HG03045 (cell line): ENCODE results near the gene GRK5.

Experiments used
- ATAC-seq: cut with Tn5 transposase; IDR thresholded peaks from one replicate; pipeline ENCODE4 v1.9.1; 2021; ENCODE audit warnings: mild to moderate bottlenecking, moderate library complexity; ENCODE audit not compliant: unreplicated experiment

Gene GRK5

DNA sequence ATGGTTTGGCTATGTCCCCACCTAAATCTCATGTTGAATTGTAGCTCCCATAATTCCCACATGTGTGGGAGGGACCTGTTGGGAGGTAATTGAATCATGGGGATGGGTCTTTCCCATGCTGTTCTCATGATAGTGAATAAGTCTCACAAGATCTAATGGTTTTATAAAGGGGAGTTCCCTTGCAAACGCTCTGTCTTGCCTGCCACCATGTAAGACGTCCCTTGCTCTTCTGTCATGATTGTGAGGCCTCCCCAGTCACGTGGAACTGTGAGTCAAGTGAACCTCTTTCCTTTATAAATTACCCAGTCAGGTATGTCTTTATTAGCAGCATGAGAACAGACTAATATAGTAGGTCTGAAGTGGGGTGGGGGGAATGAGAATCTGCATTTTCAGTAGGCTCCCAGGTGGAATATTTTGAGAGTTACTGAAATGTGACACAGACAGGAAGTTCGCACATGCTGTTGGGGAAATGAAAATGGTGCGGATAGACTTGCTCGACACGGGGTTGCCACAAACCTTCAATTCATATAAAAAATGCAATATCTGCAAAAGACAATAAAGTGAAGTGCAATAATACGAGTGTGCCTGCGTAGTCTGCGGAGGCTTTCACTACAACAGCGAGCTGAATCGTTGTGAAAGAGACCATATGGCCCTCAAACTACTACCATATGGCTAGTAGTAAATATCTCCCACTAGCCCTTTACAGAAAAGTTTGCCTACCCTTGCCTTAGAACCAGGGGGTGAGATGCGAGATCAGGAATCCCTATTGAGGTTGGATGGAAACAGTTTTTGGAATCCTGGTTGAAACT, 166.1 kb downstream of the GRK5 start:
- ATAC-seq: no peak

GRCh38 chr10:119374236-119374635, 166.9 kb downstream of the GRK5 start:
- ATAC-seq: no peak

DNA sequence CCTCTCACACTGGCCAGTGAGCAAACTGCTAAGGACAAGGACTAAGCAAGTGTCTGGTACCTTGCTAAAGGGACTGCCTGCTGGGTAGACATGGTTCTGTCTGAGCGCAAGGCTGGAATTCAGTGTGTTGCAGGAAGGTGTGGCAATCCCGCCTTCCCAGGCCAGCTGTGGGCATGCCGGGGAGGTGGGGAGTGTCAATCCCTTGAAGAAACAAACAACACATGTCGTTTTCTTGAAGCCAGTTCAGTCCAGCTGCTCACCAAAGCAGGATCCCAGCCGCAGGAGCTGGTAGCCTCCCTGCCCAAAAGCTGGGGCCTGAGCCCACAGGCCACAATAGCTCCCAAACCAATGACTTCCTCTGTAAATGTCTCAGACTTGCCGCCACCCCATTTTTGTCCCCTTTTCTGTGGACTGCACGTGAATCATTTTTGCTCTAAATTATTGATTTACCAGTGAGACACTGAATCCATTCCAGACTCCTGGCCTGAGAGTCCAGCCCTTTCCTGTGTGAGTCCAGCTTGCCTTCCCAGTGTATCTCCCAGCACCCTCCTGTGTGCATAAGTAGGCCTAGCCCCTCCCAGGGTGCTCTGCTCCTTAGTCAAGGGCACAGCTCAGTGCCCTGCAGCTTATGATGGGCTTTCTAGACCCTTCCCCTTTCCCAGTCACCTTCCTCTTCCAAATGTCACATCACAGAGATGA, 168.4 kb downstream of the GRK5 start:
- ATAC-seq: no peak

DNA sequence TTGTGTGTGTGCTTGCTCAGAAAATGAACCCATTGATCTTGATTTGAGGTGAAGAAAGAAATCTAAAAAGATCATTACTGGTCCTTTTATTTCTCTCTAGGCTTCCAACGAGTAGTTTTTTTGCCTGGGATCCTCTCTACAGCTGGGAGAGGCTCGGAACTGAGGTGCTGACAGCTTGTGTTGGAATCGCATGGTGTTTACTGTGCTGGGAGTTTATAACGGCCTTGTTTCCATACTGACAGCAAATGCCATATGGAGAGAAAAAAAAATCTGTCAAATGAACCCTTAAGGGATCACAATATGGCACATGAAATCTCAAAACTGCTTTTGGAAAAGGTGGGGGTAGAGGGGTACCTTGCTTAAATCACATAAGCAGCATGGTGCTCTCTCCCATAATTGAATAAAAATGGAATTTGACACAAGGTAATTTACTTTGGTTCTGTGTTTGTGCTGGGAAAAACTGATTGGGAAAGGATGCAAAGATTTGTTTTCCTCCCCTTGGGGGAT, 170.1 kb downstream of the GRK5 start:
- ATAC-seq: no peak

- no peak for ATAC-seq
These were observed 170.8 kb downstream of the GRK5 start for GRCh38 chr10:119377958-119378736.

DNA sequence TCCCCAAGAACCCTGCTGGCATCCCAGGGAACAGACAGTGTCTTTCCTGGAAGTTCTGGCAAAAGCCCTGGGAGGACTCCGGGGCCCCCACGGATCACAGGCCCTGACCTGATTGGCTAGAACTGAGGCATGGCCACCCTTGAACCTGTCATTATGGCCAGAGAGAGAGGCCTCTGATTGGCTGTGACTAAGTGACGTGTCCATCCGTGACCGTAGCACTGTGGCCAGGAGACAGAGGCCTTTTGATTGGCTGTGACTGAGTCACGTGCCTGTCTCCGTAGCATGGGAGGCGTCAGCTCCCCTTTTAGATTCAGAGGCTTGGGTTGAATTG, 171.3 kb downstream of the GRK5 start:
- ATAC-seq: no peak

GRCh38 chr10:119379466-119380071, 172.2 kb downstream of the GRK5 start:
- no peak for ATAC-seq

DNA sequence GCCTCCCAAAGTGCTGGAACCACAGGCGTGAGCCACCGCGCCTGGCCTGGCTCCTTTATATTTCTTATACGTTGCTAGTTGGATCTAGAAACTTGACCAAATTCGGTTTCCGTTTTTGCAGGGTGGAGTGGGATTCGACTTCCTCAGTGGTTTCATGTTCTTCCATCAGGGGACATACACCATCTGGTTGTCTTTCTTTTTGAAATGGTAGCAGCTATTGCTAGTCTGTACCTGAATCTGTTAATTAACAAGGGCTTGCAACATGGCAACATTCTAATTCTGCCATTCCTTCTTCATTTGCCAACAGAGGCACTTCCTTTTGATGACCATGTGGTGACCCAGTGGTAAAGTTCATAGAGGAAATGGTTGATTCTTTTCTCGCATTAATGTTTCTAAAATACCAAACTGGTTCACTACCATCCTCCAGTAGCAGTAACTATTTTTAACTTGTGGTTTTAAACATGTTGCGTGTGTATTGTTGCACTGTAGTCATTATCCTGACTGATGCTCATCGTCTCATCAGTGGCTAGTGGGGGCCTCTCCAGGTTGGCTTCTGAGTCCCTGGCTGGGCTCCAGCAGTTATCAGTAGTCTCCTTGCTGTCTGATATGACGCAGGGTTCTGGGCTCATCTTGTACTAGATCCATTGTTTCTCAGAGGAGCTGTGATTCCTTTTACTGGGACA, 175.9 kb downstream of the GRK5 start:
- ATAC-seq: no peak

- no peak for ATAC-seq
These were observed 176.8 kb downstream of the GRK5 start for GRCh38 chr10:119384127-119384526.

DNA sequence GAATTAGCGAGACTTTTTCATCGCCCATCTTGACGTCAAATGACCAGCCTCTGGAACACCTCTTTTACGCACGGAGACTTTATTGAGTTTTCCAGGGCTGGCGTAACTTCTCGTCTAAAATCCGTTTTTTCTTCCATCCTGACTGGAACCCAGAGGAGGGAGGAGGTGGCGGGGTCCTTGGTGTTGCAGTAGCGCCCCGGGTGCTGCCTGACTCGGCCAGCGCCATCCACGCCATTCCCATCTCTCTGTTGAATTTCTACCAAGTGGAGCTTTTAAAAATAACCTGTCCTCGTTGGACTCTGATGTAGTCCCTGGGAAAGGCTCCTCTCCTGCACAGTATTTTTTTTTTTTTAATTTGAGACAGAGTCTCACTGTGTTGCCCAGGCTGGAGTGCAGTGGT, 179.3 kb downstream of the GRK5 start:
- no peak for ATAC-seq

GRCh38 chr10:119388849-119389345, 181.5 kb downstream of the GRK5 start:
- no peak for ATAC-seq

DNA sequence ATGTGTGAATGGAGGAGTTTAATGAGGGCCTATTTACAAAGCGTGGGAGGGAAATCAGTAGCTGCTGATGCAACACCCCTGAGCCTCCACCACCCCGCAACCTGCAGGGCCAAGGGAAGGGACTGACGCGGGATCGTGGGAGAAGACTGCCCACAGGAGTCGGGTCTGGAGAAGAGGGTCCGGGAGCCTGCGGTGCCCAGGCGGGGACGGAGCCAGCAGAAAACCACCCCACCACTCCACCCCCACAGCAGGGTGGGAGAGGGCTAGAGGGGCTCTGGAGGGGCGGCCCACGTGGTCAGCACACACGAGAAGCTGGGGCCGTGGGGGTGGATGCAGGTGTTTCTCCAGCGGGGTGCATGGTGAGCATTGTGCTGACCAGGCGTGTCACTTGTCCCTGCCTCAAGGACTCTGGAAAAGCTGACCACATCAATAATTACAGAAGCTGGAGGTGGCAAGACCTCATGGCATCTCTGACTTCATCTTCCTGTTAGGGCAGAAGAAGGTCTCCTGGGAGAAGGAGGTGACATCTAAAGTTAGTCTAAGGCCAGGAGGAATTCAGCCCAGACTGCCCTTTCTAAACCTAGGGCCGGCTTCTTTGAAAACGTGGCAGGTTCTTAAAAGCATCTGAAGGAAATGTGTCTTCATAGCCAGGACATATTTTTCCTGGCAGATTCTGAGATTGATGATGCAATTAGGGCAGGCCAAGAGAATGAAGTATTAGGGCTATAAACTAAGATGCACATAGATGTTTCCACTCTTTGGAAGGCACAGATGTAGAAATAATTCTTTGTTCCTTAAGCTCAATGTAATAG, 184.3 kb downstream of the GRK5 start:
- ATAC-seq: no peak

- ATAC-seq: no peak
These were observed 185.6 kb downstream of the GRK5 start for GRCh38 chr10:119393019-119393418.

- ATAC-seq: no peak
These were observed 186.1 kb downstream of the GRK5 start for GRCh38 chr10:119393421-119393820.

DNA sequence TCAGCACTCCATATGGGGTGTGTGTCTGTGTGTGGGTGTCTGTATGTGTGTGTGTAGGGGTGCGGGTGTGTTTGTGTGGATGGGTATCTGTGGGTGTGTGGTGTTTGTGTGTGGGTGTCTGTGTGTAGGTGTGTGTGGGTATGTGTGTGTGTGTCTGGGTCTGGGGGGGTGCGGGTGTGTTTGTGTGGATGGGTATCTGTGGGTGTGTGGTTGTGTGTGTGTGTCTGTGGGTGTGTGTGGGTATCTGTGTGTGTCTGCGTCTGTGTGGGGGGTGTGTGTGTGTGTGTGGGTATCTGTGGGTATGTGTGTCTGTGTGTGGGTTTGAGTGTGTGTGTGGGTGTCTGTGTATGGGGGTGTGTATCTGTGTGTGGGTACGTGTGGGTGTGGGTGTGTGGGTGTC, 186.5 kb downstream of the GRK5 start:
- ATAC-seq: no peak

GRCh38 chr10:119394657-119395279, 187.4 kb downstream of the GRK5 start:
- ATAC-seq: no peak

GRCh38 chr10:119395280-119396007, 188.1 kb downstream of the GRK5 start:
- no peak for ATAC-seq

DNA sequence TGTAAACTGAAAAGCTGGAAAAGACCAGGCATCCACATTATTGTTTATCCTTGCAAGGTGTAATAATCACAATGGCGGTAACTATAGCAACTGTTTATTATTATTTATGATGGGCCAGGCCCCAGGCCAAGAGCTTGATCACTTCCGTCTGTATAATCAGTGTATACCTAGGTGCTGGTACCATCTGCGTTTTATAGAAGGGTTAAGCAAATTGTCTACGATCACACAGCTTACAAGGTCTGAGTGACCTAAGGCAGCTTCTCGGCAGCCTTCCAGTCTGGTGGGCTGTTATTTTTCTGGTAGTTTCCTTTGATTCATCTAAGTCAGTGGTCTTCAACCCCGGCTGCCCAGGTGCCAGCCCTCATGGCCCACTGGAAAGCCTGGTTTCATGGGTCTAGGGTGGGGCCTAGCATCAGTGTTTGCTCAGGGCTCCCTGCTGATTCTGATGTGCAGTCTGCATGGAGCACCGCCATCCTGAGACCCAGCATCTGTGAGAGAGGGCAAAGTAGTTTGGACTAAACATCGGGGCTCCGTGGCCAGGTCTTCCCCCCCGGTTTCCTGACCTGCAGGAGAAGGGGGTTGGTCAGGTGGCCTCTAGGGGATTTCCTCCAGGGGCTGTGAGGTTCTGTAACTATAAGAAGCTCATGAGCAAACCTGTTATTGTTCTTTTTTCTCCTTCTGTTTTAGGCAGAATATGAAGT, 188.8 kb downstream of the GRK5 start:
- ATAC-seq: no peak
